ENCODE measurements around the gene ANKS1B.

DNA sequence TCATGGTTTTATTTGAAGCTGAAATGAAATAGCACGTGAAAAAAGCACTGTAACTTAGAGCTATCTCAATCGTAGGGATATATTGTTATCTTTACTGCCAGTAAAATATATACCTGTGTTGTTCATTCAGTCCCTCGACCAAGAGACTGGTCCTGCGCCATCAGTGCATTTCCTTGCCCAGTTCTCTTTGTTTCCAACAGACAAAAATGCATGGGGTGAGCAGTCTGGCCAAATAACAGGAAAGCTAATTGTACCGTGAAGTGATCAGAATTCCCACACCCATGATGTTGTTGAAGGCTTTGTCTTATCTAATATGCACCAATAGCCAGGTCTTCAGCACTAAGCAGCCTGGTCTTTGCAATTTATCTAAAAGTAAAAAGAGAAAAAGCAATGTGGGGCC, 814.3 kb downstream of the ANKS1B start:
- TF ChIP-seq, protein P1, sequence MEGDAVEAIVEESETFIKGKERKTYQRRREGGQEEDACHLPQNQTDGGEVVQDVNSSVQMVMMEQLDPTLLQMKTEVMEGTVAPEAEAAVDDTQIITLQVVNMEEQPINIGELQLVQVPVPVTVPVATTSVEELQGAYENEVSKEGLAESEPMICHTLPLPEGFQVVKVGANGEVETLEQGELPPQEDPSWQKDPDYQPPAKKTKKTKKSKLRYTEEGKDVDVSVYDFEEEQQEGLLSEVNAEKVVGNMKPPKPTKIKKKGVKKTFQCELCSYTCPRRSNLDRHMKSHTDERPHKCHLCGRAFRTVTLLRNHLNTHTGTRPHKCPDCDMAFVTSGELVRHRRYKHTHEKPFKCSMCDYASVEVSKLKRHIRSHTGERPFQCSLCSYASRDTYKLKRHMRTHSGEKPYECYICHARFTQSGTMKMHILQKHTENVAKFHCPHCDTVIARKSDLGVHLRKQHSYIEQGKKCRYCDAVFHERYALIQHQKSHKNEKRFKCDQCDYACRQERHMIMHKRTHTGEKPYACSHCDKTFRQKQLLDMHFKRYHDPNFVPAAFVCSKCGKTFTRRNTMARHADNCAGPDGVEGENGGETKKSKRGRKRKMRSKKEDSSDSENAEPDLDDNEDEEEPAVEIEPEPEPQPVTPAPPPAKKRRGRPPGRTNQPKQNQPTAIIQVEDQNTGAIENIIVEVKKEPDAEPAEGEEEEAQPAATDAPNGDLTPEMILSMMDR (IDR thresholded peaks at IDR 0.05; ENCODE audit: low read length) = no peak
- no peak for TF ChIP-seq EZH2 (IDR thresholded peaks at IDR 0.05; ENCODE audit: borderline replicate concordance, low read length)

Data from OCI-LY1 (cell line).